Activated CD4-positive, CD25-positive, alpha-beta regulatory T cell treated with anti-CD3 and anti-CD28 coated beads, Interleukin-2, amount 50 U/mL, for 24 hours (primary cell): Measurements from ENCODE around the gene SSBP1.

ENCODE experiments used
- ATAC-seq, 2 donors: fragments of 150-1000 bp; cut with Tn5 transposase; one replicate each; pipeline ENCODE4 v1.10.0; 2021; ENCODE audit warnings: mild to moderate bottlenecking in 1 of 2, moderate library complexity in 1 of 2

SSBP1 gene

DNA sequence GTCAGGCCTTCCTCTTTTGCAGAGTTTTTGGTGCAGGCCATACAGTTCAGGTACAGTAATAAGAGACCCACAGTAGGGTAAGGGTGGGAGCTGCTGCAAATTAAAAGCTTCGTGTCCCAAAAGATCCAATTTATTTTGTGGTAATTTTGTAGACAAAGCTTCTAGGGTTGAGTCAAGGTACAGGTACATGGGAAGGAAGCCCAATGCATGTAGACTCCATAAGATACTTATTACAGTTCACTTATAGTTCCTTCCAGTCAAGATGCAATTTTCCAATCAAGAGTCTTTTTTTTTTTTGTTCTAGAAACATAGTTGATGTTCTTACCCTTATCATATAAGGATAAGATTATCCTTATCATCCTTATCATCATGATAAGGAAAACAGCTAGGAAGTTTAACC lies 38.2 kb downstream of the SSBP1 start, which contains the start of gene TAS2R4:
Gene TAS2R4, plus strand, starts transcription at position 301 of the 400 bp plus-strand sequence. CDS start 1,815 bp downstream, outside the sequence.
- no peak for ATAC-seq

DNA sequence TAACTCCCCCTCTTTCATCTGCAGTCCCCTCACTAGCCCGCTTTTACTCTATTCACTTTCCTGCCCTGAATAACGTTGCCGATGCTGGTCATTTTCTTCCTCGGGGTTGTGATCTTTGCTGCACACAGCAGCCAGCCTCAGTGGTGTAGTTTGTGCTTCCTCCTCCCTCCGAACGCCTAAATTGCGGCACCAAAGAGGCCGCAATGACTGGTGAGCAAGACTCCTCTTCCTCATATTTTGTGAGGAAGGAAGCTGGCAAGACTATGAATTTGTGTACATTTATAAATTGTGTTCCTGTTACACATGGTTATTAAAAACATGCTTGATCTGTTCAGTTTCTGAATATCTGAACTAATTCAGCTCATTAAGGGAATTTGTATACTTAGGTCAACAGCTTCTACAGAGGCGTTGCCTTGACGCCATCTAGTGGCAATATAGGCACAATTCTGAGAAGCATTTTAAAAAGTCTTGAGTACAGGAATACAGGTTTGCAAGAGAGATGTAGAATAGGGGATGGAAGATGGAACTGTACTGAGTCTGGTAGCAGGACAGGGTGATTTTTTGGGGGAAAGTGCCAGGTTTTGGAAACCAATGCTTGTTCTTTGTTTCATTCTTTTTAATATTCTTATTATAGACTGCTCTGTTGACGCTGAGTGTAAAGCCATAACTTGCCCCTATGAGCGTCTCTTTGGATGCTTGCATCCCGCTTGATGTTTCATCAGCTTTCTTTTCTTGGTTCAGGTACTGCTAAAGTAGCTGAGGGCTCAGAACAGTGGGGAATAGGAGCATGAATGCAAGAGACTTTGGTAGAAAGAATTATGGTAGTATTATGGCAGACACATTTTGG lies 47.8 kb downstream of the SSBP1 start:
- ATAC-seq, result peak in 1 of 2 donors; percentile 33

- no peak for ATAC-seq
These were observed 50.1 kb downstream of the SSBP1 start for GRCh38 chr7:141788296-141788695.

DNA sequence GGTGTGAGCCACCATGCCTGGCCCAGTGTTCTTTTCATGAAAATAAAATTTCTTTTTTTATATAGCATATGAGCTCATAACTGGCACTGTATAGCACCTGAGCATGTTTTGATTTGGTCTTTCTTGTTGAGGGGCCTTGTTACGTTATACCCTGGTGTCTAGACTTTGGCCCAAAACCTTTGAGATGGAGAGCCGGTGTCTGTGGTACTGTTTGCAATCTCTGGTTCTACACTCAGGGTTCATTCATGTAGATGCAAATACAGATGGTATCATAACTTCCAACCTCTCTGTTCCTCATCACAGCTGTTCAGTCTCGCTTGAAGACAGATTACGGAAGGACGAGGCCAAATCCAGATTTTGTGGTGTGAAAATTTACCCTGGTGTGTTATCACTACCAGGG lies 51.8 kb downstream of the SSBP1 start, which contains the start of gene TAS2R5:
Gene TAS2R5, plus strand, starts transcription at position 301 of the 400 bp plus-strand sequence. CDS start 145 bp downstream, outside the sequence.
- no peak for ATAC-seq

DNA sequence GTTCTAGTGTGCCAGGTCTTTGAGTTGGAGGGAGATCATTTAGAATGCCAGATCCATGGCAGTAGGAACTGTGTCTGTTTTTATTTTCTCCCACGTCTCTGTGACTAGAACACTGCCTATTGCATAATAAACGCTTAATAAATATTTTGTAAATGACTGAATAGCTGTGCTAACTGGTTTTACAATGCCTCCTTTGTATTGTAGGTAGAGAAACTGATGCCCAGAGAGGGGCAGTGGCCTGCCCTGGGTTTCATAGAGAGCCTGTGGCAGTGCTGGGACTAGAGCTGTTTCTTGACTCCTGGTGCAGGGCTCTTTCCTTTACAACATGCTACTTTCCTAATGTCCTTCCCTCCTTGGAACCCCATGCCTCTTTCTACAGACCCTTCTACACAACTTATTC lies 54.4 kb downstream of the SSBP1 start:
- ATAC-seq, result no peak
